PC-3 (cell line): Measurements from ENCODE around the gene ITPKC. TPM values are rescaled to one million over a fixed set of nuclear protein-coding genes. Genes with fewer than 3 reads are reported as not detected.
A peak's percentile ranks its signal among the peaks of the same experiment; 100 is the strongest.

Experiments
- ATAC-seq: fragments of 200-7000 bp; cut with Tn5 transposase; 2 replicates; pipeline ENCODE4 v1.9.1; 2020; ENCODE audit warnings: mild to moderate bottlenecking, moderate library complexity
- BruUV-seq: library from RNA; stranded (reverse); fragments of 400-500 nt; replicated peaks from 2 replicates; lab custom pipeline; 2021; lab: Mats Ljungman, UMichigan
- CTCF ChIA-PET: fragments of 300-600 bp; sonication (Branson Sonifier 250); formaldehyde crosslinking; loops from one replicate; lab custom pipeline; 2022; ENCODE audit warnings: antibody characterized with exemption; lab: Charles Lee
- POLR2A ChIA-PET: fragments of 300-600 bp; sonication (Branson Sonifier 250); formaldehyde crosslinking; loops from one replicate; lab custom pipeline; 2022; ENCODE audit warnings: antibody characterized with exemption; ENCODE audit not compliant: unreplicated experiment; lab: Charles Lee
- DNase-seq: peaks from one replicate; pipeline ENCODE4 v3.0.0-alpha.2; 2015
- H2AFZ ChIP-seq: fragments of 300-600 bp; sonication (generic); 2 replicates; pipeline ENCODE4 v1.6.0; 2016; ENCODE audit warnings: antibody characterized with exemption, low read length
- H3F3A ChIP-seq: fragments of 300-600 bp; sonication (generic); one replicate; pipeline ENCODE4 v1.6.0; 2017; ENCODE audit warnings: antibody characterized with exemption, low read length, control low read depth, mild to moderate bottlenecking; ENCODE audit not compliant: unreplicated experiment
- H3K27ac ChIP-seq: fragments of 300-600 bp; sonication (generic); 2 replicates; pipeline ENCODE4 v1.5.1; 2016; ENCODE audit warnings: mild to moderate bottlenecking, low read length
- H3K27me3 ChIP-seq: fragments of 300-600 bp; sonication (generic); 2 replicates; pipeline ENCODE4 v1.6.1; 2016; ENCODE audit warnings: low read length, mixed read lengths
- H3K36me3 ChIP-seq: fragments of 300-600 bp; sonication (generic); 2 replicates; pipeline ENCODE4 v1.6.1; 2016; ENCODE audit warnings: low read depth, mixed run types, low read length, mixed read lengths
- H3K4me1 ChIP-seq: fragments of 300-600 bp; sonication (generic); 2 replicates; pipeline ENCODE4 v1.5.1; 2016; ENCODE audit warnings: low read length; ENCODE audit not compliant: insufficient read depth
- H3K4me2 ChIP-seq: fragments of 300-600 bp; sonication (generic); 2 replicates; pipeline ENCODE4 v1.6.0; 2016; ENCODE audit warnings: low read length
- H3K4me3 ChIP-seq: fragments of 300-600 bp; sonication (generic); 2 replicates; pipeline ENCODE4 v1.5.1; 2016; ENCODE audit warnings: mild to moderate bottlenecking, low read length, mixed read lengths
- H3K79me2 ChIP-seq: fragments of 300-600 bp; sonication (generic); 2 replicates; pipeline ENCODE4 v1.6.1; 2017; ENCODE audit warnings: low read length, mixed read lengths
- H3K9ac ChIP-seq: fragments of 300-600 bp; sonication (generic); 2 replicates; pipeline ENCODE4 v1.6.0; 2016; ENCODE audit warnings: mild to moderate bottlenecking, low read length
- H3K9me2 ChIP-seq: fragments of 300-600 bp; sonication (generic); replicated peaks from 2 replicates; pipeline ENCODE4 v1.6.1; 2016; ENCODE audit warnings: mixed run types, low read length, mixed read lengths
- H3K9me3 ChIP-seq: fragments of 300-600 bp; sonication (generic); 2 replicates; pipeline ENCODE4 v1.6.1; 2016; ENCODE audit warnings: low read length, mixed read lengths
- H4K20me1 ChIP-seq: fragments of 300-600 bp; sonication (generic); 2 replicates; pipeline ENCODE4 v1.6.1; 2016; ENCODE audit warnings: low read length, mixed read lengths
- EZH2 ChIP-seq: fragments of 300-600 bp; sonication (generic); IDR thresholded peaks from one replicate; pipeline ENCODE4 v1.6.1; 2017; ENCODE audit warnings: antibody characterized with exemption, mild to moderate bottlenecking, low read length; ENCODE audit not compliant: unreplicated experiment
- EZH2phosphoT487 ChIP-seq: fragments of 300-600 bp; sonication (generic); IDR thresholded peaks from 2 replicates; pipeline ENCODE4 v1.6.1; 2018; ENCODE audit warnings: mild to moderate bottlenecking, antibody characterized with exemption, low read length, borderline replicate concordance
- intact Hi-C: fragments of 100-400 bp; cut with micrococcal nuclease; formaldehyde crosslinking; loops from 2 replicates; pipeline ENCODE4 v1.9.0; 2023
- total RNA-seq: library from RNA; depleted of rRNA; stranded (reverse); fragments of >200 nt; gene quantifications from 2 replicates; pipeline ENCODE4 v1.2.3, GENCODE V29; 2014
- TF ChIP-seq, protein P1 (sequence below): fragments of 300-600 bp; sonication (generic); conservative IDR thresholded peaks from 2 replicates; pipeline ENCODE4 v1.5.1; 2017; ENCODE audit warnings: antibody characterized with exemption, low read depth, mild to moderate bottlenecking, low read length

ITPKC gene
- total RNA-seq, 1 experiment from 2014 or later = 28.4 TPM

DNA sequence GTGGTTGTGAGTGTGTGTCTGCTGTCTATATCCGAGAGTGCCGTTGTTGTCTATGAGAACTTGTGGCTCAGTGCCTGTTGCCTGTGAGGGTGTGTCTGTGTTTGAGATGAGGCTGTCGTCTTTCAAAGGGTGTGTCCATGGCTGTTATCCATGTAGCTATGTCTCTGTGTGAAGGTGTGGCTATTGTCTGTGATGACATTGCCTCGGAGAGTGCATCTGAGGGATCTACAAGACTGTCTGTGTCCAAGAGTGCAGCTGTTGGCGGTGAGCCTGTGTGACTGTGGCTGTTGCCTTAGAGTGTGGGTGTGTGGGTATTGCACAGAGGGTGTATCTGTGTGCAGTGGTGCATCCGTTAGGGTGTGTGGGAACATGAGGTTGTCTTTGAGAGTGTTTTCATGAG lies 31.3 kb upstream of the ITPKC start:
- H3F3A ChIP-seq = no peaks in the 10 kb centered on the region
- H3K9me2 ChIP-seq = no peaks in the 10 kb centered on the region
- no TSS peak for BruUV-seq
- peaks cover 18% of the 10 kb centered on the region for H3K4me1 ChIP-seq
- intact Hi-C loops = no loop called here
- ATAC-seq (no peak), DNase-seq (no peak)
- ChIA-PET POLR2A (no interaction called here), CTCF (no interaction called here)
- no peak overlapping the region for H2AFZ ChIP-seq
- no peak overlapping the region for H3K27ac ChIP-seq
- H3K9me3 ChIP-seq = no peaks in the 10 kb centered on the region
- H3K4me3 ChIP-seq = no peak overlapping the region
- no peak overlapping the region for H3K4me2 ChIP-seq
- peaks cover 25% of the 10 kb centered on the region for H3K79me2 ChIP-seq
- no peak for TF ChIP-seq EZH2
- TF ChIP-seq, protein P1, sequence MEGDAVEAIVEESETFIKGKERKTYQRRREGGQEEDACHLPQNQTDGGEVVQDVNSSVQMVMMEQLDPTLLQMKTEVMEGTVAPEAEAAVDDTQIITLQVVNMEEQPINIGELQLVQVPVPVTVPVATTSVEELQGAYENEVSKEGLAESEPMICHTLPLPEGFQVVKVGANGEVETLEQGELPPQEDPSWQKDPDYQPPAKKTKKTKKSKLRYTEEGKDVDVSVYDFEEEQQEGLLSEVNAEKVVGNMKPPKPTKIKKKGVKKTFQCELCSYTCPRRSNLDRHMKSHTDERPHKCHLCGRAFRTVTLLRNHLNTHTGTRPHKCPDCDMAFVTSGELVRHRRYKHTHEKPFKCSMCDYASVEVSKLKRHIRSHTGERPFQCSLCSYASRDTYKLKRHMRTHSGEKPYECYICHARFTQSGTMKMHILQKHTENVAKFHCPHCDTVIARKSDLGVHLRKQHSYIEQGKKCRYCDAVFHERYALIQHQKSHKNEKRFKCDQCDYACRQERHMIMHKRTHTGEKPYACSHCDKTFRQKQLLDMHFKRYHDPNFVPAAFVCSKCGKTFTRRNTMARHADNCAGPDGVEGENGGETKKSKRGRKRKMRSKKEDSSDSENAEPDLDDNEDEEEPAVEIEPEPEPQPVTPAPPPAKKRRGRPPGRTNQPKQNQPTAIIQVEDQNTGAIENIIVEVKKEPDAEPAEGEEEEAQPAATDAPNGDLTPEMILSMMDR = no peak
- H3K36me3 ChIP-seq = no peaks in the 10 kb centered on the region
- no peaks in the 10 kb centered on the region for H3K27me3 ChIP-seq
- H4K20me1 ChIP-seq = no peaks in the 10 kb centered on the region
- H3K9ac ChIP-seq = no peak overlapping the region

DNA sequence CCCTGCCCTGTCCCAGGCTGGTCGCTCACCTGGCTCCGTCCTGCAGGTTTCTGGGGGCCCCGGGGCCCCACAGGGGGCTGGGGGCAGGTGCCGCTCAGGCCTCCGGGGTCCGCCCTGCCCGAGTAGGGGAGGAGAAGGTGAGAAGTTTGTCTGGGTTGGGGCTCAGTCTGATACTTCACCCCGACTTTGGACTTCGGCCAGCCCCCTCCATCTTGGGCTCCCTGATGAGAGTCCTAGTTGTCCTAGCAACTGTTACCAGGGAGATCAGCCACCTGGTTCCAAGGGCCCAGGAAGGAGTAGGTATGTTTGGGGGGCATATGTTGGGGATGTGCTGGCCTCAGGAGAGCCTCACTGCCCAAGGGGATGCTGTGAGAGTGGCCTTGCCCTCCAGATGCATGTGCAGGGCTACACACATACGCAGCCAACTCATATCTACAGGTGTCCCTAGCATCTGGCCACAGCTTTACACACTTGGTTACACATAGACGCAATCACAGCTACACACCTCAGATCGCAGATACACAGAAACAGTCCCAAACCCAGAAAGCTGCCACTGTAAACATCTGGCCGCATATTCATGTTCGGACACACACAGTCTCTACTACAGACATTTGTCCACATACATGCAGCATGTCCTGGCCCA lies 29.9 kb upstream of the ITPKC start:
- H3K9me3 ChIP-seq = no peaks in the 10 kb centered on the region
- no peaks in the 10 kb centered on the region for H3F3A ChIP-seq
- H3K27ac ChIP-seq = no peak overlapping the region
- H2AFZ ChIP-seq = no peak overlapping the region
- no peaks in the 10 kb centered on the region for H4K20me1 ChIP-seq
- H3K4me1 ChIP-seq = peaks cover 24% of the 10 kb centered on the region
- ChIA-PET POLR2A (no interaction called here), CTCF (no interaction called here)
- DNase-seq (no peak), ATAC-seq (no peak)
- no peak overlapping the region for H3K4me2 ChIP-seq
- no peak overlapping the region for H3K4me3 ChIP-seq
- H3K9ac ChIP-seq = no peak overlapping the region
- H3K36me3 ChIP-seq = no peaks in the 10 kb centered on the region
- H3K9me2 ChIP-seq = no peaks in the 10 kb centered on the region
- H3K79me2 ChIP-seq = peaks cover 25% of the 10 kb centered on the region
- TF ChIP-seq, protein P1 = no peak
- no peak for TF ChIP-seq EZH2
- no peak for TF ChIP-seq EZH2phosphoT487
- no peaks in the 10 kb centered on the region for H3K27me3 ChIP-seq
- intact Hi-C loops = no loop called here
- BruUV-seq = no TSS peak

DNA sequence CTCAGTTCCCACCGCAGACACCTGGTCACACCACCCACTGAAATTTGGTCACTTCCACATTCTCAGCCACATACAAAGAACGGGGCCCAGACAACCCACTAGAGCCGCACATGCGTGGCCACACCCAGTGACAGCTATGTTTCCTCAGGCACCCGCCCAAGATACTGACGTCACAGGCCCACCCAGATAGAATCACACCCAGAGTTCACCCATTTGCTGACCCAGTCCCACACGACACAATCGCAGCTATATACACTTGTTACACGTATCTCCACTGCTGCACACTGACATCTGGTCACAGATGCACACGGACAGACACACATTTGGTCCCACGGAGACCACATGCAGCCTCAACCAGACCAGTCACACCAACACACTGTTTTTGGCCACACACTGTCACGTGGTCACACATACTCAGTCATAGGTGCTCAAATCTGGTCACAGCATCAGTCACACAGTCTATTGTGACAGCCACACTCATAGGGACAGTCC lies 29.3 kb upstream of the ITPKC start:
- Histone ChIP-seq H2AFZ (no peak overlapping the region), H4K20me1 (no peaks in the 10 kb centered on the region), H3K4me2 (0 out of 2 replicates have a peak overlapping the region, but pooled peaks have one; percentile 98), H3K4me3 (no peak overlapping the region), H3K79me2 (peaks cover 25% of the 10 kb centered on the region), H3K27ac (no peak overlapping the region), H3K36me3 (no peaks in the 10 kb centered on the region), H3K4me1 (peaks cover 24% of the 10 kb centered on the region), H3F3A (no peaks in the 10 kb centered on the region), H3K9me3 (no peaks in the 10 kb centered on the region), H3K9me2 (no peaks in the 10 kb centered on the region), H3K27me3 (no peaks in the 10 kb centered on the region), H3K9ac (no peak overlapping the region)
- BruUV-seq = no TSS peak
- POLR2A ChIA-PET = no interaction called here
- TF ChIP-seq, protein P1 = no peak
- no peak for TF ChIP-seq EZH2
- TF ChIP-seq EZH2phosphoT487 = no peak
- CTCF ChIA-PET = no interaction called here
- intact Hi-C loops = no loop called here
- DNase-seq = no peak
- no peak for ATAC-seq
